Measurements from ENCODE around the gene RNF144A.

DNA sequence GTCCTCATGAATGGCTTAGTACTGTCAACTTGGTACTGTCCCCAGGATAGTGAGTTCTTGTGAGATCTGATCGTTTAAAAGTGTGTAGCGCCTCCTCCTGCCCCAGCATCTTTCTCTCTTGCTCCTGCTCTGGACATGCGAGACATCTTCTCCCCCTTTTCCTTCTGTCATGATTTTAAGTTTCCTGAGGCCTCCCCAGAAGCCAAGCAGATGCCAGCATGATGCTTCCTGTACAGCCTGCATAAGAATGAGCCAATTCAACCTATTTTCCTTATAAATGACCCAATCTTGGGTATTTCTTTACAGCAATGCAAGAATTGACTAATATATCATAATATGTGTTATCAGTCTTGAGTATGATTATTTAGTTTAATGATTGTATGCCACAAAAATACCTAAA, 43.2 kb upstream of the RNF144A start:
- TF ChIP-seq, protein P1, sequence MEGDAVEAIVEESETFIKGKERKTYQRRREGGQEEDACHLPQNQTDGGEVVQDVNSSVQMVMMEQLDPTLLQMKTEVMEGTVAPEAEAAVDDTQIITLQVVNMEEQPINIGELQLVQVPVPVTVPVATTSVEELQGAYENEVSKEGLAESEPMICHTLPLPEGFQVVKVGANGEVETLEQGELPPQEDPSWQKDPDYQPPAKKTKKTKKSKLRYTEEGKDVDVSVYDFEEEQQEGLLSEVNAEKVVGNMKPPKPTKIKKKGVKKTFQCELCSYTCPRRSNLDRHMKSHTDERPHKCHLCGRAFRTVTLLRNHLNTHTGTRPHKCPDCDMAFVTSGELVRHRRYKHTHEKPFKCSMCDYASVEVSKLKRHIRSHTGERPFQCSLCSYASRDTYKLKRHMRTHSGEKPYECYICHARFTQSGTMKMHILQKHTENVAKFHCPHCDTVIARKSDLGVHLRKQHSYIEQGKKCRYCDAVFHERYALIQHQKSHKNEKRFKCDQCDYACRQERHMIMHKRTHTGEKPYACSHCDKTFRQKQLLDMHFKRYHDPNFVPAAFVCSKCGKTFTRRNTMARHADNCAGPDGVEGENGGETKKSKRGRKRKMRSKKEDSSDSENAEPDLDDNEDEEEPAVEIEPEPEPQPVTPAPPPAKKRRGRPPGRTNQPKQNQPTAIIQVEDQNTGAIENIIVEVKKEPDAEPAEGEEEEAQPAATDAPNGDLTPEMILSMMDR (IDR thresholded peaks at IDR 0.05) = no peak
- no peak for TF ChIP-seq POLR2A (IDR thresholded peaks at IDR 0.05)
- TF ChIP-seq EP300 (IDR thresholded peaks at IDR 0.05) = no peak
- no peak for TF ChIP-seq POLR2AphosphoS5 (IDR thresholded peaks at IDR 0.05)

All from suprapubic skin (tissue), 4 donors.